Amniotic epithelial cell (primary cell): ENCODE results near the gene SAP25.
A peak's percentile ranks its signal among the peaks of the same experiment; 100 is the strongest.
"Not testable (repeated sequence)": the region's sequence is repeated elsewhere in the genome, so short reads cannot be mapped to it uniquely, and the experiment has no call there.

Experiments
- DNase-seq: peaks from one replicate; pipeline ENCODE4 v3.0.0-alpha.2; 2010; ENCODE audit warnings: low read depth

Gene SAP25

DNA sequence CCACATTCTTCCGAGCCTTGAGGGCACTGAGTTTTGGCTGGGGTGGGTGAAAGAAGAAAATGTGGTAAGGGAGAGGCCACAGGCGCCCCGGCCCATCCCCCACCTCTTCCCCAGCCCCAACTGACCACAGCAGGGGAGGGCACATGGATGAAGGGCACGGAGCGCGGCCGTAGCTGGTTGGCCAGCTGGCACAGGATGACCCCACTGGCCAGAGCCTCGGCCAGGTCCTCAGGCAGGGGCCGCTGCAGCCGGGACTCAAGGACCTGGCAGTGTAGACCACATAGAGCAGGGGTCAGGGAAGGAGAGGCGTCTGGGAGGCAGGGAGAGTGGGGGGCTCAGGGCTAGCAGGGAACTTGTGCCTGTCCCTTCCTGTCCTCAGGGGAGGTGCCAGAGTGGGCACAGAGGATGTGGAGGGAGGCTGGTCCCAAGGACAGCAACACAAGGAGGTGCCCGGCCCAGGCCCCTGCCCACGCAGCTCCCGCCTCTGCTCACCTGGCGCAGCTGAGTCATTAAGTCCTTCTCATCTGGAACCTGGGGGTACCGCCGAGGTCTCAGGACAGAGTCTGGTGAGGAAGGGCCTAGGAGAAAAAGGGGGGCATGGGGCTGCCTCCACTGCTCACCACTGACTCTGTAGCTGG, 2.2 kb upstream of the SAP25 start:
- DNase-seq: no peak

DNA sequence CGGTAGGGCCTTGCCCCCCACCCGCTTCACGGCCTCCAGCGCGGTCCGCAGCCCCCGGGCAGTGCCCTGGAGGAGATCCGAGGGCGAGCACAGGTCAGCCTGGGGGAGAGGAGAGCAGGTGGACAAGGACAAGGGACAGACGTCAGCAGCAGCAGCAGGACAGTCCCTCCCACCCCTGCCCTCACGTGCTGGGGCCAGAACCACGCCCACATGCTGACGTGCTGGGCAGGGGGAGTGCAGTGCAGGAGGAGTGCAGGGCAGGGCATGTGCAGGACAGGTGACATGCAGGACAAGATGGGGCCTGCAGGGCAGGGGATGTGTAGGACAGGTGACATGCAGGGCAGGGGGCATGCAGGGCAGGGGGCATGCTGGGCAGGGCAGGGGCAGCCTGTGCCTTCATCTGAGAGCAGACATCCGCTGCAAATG, 1.5 kb upstream of the SAP25 start:
- DNase-seq: no peak

DNA sequence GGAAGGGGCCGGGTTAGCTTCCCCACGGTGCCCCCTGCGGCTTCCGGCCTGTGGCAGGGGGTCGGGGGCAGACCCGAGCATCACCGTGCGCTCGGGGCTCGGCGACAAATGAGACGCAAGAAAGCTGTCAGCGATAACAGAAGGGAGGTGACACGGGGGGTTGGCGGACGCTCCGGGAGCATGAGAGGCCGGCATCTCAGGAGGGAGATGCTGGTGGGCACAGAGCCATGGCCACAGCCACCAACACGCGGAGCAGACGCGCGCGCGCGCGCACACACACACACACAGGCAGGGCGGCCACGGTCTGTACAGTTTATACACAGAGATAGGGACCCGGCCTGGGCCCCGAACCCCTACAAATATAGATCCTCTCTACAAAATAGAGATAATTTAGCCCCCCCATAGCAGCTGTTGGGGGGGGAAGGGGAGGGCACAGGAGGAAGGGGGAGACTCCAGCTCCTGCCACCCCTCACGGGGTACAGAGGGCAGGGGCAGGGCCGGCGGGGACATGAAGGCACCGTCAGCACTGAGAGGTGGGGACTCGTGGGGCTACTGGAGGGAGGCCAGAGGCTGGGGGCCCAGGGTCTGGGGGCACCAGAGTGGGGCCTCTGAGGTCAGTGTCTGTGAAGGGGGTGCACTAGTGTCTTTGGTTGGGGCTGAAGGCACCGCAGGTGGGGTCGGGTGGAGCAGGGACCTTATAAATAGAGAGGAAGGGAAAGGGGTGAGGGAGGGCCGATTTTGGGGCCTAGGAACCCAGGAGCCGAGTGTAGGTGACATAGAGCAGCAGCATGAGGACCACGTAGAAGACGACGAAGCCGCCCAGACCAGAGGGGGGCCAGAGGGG, 884 bp upstream of the SAP25 start:
- DNase-seq: no peak

DNA sequence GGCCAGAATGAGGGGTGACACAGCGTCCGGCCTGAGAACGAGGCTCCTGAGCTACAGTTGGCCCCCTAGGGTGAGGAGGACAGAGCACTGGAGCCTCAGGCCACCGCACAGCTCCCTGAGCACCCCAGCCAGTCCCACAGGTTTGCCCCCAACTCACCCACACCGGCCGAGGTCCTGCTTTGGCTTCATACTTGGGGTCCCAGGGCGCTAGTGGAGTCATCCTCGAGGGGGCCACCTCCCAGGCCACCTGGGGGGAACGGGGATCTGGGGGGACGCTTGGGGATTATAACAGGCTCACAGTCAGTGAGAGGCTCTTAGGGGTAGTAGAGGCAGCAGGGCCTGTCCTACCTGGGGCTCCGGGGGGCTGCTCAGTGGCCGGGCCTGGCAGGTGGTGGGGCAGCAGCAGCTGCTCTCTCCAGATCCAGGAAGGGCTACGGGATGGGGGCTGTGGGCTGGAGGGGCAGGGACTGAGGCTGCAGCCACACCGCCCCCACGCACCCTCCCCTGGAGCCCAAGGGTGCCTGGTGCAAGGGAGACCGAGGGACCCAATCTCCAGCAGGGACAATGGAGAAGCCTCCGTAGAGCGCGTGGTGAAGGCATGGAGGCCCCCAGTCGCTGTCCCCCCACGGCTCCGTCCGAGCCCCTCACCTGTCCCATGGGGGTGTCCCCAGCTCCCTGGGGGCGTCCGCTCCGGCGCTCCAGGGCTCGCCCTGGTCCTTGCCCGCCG, 588 bp downstream of the SAP25 start:
- no peak for DNase-seq

DNA sequence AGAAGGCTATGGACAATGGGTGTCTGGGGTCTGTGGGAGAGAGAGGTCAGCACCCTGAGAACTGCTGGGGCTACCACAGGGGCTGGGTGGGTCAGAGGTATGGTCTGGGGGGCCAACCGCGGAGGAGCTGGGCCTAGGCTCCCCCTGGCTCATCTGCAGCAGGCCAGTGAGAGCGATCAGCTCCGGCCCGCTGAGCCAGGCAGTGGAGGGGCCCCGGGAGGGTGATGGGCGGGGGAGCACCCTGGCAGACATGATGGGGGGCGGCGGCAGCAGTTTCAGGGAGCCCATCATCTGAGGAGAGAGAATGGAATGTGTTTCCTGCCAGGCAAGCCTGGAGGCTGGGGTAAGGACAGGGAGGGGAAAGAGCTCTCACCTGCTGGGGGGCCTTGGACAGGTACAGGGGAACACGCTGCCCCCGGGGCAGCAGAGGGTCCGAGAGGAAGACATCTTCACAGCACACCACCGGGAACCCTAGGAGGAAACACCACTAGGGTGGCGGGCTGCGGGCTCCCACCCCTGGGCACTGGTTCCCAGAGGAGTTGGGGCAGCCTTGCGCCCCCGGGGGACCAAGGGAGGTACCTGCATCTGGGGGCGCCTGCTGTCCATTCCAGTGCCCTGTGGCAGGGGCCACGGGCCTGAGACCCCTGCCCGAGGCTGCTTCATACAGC, 1.3 kb downstream of the SAP25 start:
- DNase-seq: no peak

DNA sequence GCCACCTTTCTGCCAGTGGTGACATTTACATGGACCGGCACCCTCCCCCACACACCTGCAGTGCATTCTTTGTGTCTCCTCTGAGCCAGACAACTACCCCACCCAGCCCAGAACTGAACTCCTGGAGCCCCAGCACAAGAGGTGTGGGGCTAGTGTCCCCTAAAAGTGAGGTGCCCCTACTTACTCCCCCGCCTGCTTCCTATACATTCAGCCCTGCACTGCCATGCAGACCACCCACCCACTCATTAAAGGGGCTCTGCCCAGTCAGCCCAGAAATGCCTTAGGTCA, 1.9 kb downstream of the SAP25 start:
- no peak for DNase-seq

DNA sequence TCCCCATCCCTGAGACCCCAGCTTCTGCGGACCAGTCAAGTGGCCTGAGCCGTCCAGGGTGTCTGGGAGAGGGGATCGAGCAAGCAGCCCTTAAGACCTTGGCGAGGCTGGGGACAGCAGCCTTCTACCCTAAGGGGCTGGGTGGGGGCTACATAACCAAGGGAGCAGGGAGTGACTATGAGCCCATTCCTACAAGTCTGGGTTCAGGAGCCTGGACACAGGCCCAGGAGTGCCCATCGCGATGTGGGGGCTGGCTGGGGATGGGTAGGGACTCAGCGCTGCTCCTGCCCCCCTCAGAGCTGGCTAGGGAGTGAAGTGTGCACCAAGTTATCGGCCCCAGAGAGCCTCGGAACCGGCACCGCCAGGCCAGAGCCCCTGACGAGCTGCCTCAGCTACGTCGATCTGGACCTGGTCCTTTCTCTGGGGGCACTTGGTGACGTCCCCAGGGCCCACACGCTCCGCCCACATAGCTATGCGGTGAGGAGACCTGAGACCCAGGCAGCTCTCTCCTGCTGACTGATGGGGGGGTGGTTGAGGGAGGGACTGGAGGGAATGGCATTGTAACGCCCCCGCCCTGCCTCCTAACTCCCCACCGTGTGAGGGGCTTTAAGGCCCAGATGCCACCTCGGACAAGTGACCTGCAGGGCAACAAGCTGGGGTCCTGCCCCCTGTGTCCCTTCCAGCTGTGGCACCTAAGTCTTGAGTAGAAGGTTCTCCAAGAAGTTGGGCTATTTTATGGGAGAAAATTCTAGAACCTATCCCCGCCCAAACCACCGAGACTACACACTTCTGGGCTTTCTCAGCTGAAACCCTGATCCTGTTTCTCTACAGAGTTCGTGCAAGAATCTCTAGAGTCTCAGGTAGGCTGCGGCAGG, 2.5 kb downstream of the SAP25 start:
- peak; percentile 57 for DNase-seq

DNA sequence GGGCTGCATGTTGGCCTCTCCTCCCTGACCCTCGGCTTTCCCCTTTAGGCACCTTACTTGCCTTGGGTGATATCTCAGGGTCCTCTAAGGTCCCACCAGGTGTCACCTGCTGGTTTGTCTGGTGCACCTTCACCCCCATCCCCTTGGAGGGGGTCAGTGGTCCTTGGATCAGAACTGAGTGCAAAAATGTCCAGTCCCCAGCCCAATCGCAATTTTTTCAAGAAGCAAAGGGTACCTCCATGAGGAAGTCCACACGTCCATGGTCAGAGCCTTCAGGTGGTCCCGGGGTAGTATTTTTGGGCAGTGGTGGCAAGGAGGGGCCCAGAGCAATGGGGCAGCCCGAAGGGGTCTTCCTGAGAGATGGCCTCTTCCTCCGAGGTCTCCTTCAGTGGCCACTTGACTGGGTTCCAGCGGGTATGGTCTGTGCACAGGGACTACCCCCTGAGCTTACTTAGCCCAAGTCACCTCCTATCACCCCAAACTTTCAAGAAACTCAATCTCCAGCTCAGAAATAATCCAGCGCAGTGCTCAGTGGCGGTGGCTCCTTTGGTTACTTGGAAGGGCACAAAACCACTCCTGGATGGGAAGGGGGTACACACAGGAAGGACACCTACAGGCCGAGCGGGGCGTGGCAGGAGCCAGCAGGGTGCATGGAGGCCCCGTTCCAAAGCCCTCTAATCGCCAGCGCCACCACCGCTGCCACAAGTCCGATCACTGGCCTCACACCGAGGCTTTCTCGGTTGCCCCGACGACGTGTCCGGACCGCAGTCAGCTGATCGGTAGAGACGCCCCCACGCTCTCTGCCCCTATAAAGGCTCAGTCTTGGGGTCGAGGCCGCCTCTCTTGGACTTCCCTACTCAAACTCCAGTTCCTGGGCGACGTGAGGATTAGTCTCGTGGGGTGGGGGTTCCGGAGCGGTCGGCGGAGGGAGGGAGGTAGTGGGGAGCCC, 4.5 kb downstream of the SAP25 start:
- DNase-seq: no peak

DNA sequence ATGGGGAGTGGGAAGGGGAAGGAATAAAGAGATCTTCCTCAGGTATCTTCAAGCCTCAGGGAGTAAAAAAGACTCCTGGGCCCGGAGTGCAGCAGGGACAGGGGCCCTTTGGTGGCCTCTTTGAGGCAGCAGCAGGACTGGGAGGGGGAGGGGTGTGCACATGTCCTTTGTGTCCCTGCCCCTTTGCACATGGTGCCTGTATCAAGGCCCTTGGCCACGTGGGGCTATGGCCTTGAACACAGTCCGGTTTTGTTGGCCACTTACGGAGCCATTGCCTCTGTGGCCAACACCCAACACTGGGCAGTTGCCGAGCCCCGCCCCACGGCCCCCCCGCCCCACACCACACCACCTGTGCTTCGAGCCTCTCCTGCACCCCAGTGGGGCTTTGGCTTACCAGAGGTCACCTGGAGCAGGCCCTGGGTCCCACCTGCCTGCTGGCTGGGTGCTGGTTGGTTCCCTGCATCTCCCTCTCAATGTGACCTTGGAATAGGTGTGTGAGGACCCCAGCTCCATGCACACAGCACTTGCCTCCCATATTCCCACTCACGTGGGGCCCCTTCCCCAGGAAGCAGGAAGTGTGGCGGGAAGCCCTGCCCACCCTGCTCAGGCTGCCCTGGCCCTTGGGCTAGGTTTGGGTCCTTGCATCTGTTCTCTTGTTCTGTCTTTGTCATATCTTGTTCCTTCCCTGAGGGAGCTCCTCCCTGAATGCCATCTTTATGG, 5.4 kb downstream of the SAP25 start:
- no peak for DNase-seq

DNA sequence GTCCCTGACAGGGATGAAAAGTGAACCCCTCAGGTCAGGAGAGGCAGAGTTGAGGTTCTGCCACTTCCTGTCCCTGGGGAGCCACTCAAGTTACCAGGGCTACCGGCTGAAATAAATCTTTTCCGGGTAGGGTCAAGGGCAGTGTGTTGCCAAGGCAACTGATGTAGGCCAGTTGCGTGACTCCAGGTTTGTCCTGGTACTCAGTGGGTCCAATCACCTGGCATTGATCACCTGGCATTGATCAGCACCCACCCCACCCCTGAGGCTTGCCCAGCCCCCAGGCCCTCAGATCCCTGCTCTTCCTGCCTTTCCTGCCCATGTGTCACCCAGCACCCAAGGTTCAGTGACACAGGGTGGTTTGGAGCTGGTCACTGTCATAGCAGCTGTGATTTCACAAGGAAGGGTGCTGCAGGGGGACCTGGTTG, 5.9 kb downstream of the SAP25 start:
- no peak for DNase-seq

DNA sequence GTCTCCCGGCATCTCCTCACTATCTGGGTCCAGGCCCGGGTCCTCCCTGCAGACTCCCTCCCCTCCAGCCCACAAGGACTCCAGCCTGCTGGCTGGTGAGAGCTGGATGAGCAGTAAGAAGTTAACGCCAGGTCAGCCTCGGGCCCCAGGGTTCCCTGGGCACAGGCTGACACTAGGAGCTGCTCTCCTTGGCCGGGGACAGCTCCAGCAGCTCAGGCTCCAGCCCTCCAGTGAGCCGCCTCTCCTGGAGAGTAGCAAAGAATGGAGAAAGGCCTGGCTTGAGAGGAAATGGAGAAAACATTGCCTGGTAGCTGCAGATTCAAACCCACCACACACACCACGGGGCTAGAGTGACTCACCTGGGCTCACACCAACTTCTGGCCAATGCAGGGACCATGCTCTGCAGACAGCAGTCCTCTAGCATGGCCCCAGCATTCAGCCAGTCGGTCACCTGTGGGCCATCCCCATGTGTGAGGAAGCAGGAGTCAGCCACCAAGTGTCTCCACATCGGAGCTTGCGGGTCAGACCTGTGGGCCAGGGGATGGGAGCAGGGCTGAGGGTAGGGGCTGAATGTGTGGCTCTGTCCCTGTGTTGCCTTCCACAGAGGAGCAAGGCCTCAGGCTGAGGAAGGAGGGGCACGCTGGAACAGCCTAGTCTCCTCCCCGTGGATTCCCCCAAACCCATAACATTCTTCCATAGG, 6.5 kb downstream of the SAP25 start:
- DNase-seq: no peak

DNA sequence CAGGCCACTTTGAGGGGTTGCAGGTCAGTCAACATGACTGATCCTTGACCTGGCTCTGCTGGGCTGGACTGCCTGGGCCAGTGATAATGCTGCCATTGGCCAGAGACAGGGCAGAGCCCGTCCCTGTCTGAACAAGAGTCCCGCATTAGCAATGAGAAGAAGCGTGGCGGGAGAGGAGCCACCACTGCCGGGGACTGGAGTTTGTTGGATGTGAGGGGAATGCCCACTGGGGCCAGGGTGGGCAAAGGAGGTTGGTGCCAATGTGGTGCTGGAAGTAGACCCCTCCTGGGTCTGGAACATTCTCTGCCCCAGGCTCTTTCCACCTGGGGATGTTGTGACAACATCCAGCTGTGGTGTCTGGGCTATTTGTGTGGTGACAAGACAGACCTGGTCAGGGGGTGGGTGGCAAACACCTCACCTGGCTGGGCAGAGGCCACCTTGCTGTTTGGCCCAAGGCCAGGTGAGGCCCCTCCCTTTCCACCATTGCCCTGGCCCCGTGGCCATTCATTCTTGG, 7.6 kb downstream of the SAP25 start:
- no peak for DNase-seq

DNA sequence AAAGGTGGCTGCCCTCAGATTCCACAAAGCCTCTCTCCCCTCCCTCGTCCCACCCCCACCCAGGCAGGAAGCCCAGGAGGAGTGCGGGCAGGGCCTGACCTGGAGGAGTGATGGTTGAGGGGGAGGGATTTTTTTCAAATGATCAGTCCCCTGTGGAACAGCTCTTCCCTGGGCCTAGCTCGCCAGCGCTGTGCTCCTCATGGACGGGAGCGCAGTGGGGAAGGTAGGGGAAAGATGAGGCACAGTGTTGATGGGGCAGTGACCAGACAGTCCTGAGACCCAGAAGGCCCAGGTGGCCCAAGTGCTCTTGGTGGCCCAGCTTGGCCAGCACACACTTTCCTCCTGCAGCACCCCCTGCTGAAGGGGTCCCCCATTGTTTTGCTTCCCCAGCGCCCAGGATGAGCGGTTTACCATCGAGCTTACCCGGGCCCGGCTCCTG, 8.5 kb downstream of the SAP25 start:
- no peak for DNase-seq

DNA sequence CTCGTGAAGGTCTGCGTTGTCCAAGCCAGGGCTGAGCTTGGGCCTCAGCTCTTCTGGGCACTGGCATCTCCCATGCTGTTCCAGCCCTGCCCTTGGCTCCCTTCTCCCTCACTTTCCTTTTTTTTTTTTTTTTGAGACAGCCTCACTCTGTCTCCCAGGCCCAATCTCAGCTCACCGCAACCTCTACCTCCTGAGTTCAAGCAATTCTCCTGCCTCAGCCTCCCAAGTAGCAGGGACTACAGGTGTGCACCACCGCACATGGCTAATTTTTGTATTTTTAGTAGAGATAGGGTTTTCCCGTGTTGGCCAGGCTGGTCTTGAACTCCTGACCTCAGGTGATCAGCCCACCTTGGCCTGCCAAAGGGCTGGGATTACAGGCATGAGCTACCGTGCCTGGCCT, 9.3 kb downstream of the SAP25 start:
- not testable (repeated sequence) for DNase-seq

DNA sequence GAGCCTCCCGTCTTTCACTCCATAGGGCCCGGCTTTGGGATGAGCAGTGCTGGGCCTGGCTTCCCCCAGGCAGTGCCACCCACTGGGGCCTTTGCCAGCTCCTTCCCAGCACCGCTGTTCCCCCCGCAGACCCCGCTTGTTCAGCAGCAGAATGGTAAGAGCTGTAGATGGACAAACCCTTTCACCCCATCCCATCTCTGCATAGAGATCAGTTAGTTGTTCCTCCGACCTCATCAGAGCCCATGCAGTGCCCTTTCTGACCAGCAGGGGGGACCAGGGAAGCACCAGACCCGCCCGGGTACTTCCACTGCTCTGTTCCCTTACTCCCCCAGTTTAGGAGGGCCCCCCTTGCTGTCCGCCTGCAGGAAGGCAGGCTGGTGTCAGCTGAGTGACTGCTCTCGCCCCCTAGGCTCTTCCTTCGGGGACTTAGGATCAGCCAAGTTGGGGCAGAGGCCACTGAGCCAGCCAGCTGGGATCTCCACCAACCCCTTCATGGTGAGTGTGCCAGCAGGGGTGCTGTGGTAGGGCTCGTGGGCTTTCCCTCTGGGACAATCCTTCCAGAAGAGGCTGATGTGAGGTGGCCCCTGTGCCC, 9.8 kb downstream of the SAP25 start:
- peak; percentile 54 for DNase-seq

DNA sequence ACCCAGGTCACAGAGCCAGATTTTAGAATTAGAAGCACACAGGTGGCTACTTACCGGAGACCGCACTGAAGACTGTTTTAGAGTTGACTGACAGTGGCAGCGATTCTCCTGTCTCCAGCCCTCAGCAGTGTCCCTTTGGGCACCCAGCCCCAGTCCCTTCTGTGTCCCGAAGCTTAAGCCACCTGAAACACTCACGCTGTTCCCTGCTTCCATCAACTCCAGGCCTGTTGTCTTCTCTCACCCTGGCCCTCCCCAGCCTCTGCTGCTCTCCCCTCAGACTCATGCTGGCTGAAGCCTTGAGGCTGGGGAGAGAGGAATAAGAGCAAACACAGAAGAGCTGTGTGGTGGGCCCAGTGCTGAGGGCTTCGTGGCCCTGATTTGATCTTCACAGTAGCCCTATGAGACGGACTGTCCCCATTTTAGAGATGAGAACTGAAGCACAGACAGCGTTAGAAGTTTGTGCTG, 10.6 kb downstream of the SAP25 start:
- DNase-seq: no peak

DNA sequence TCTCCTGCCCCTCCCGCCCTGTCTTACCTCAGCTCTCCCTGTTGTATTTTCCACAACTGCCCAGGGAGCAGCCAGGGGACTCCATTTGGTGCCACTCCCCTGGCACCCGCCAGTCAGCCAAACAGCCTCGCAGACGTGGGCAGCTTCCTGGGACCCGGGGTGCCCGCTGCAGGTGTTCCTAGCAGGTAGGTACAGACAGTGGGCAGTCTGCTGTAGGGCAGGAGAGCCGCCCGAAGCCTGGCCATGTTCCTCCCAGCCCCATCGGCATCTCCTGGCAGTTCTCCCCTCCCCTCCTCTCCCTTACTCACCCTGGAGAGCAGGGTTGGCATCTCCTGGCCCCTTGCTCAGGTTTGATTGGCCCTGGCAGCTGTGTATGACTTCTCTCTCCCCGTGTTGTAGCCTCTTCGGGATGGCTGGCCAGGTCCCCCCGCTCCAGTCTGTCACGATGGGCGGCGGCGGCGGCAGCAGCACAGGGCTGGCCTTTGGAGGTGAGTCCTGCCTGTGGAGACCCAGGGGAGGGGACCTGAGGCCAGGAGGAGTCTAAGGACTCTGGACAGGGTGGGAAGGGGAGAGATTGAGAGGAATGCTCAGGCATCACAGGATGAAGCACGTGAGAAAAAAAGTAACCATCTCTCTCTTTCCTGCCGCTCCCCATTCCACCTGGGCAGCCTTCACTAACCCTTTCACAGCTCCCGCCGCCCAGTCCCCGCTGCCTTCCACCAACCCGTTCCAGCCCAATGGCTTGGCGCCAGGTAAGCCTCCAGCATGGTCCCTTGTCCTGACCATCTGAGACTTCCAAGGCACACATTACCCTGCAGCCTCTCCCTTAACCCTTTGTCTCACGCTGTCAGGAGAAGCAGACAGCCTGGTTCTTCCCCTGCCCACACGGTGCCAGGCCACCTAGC, 11.3 kb downstream of the SAP25 start:
- no peak for DNase-seq
